Mammary epithelial cell (primary cell): Measurements from ENCODE around the gene TVP23A.

Experiments used
- CTCF ChIP-seq, 2 donors: IDR thresholded peaks in 1 of 2; conservative IDR thresholded peaks in 1 of 2; 2 replicates each; pipeline ENCODE4 v1.5.1; 2011 to 2012; ENCODE audit warnings: inconsistent platforms in 2 of 2, low read length in 2 of 2, mild to moderate bottlenecking in 2 of 2, control low read depth in 1 of 2, low read depth in 1 of 2; ENCODE audit not compliant: insufficient read depth in 1 of 2; ENCODE audit errors: extremely low read depth in 1 of 2
- EZH2 ChIP-seq: IDR thresholded peaks from 2 replicates; pipeline ENCODE4 v1.6.1; 2012; ENCODE audit warnings: low read length, inconsistent platforms, borderline replicate concordance

GRCh38 chr16:10728003-10728887, 90.3 kb downstream of the TVP23A start:
- TF ChIP-seq CTCF (conservative IDR thresholded peaks at IDR 0.05 in 1 of 2, IDR thresholded peaks at IDR 0.05 in 1 of 2; ENCODE audit: extremely low read depth in 1 of 2, insufficient read depth in 1 of 2, low read depth in 1 of 2, low read length in 2 of 2) (no peak), EZH2 (no peak)
